Activated CD4-positive, alpha-beta T cell treated with anti-CD3 and anti-CD28 coated beads for 36 hours (primary cell): ENCODE measurements around the gene KDM5A. TPM values are rescaled to one million over a fixed set of nuclear protein-coding genes. Genes with fewer than 3 reads are reported as not detected.
"Not testable (repeated sequence)": the region's sequence is repeated elsewhere in the genome, so short reads cannot be mapped to it uniquely, and the experiment has no call there.

Experiments
- ATAC-seq: fragments of 200-7000 bp; cut with Tn5 transposase; one replicate; pipeline ENCODE4 v1.10.0; 2021; ENCODE audit warnings: mild to moderate bottlenecking, moderate library complexity
- CTCF ChIA-PET: fragments of 350-600 bp; sonication (Branson Sonifier 250); formaldehyde crosslinking; loops from one replicate; lab custom pipeline; 2021; ENCODE audit warnings: antibody characterized with exemption; lab: Charles Lee
- POLR2A ChIA-PET: fragments of 350-600 bp; sonication (Branson Sonifier 250); formaldehyde crosslinking; loops from one replicate; lab custom pipeline; 2021; ENCODE audit warnings: antibody characterized with exemption, inconsistent platforms; lab: Charles Lee
- DNase-seq: peaks from one replicate; pipeline ENCODE4 v3.0.0-alpha.2; 2020
- H3K27ac Mint-ChIP-seq: one replicate; pipeline ENCODE4 v1.8.0; 2021; ENCODE audit warnings: mixed read lengths
- H3K27me3 Mint-ChIP-seq: one replicate; pipeline ENCODE4 v1.8.0; 2021; ENCODE audit warnings: mixed read lengths
- H3K36me3 Mint-ChIP-seq: one replicate; pipeline ENCODE4 v1.8.0; 2021; ENCODE audit warnings: low read depth, mixed read lengths
- H3K4me1 Mint-ChIP-seq: one replicate; pipeline ENCODE4 v1.8.0; 2021; ENCODE audit warnings: mixed read lengths
- H3K4me3 Mint-ChIP-seq: one replicate; pipeline ENCODE4 v1.8.0; 2021; ENCODE audit warnings: mild to moderate bottlenecking, moderate library complexity, mixed read lengths
- H3K9me3 Mint-ChIP-seq: one replicate; pipeline ENCODE4 v1.8.0; 2021; ENCODE audit warnings: low read depth, mixed read lengths
- intact Hi-C, 2 experiments: fragments of 100-400 bp; cut with DNase I in 1 of 2; cut with micrococcal nuclease in 1 of 2; formaldehyde crosslinking; loops; one replicate each; pipeline versions ENCODE4 v1.14.2 to v1.15.1; 2022 to 2024; cut with DNase I, micrococcal nuclease
- total RNA-seq, 2 experiments: library from RNA; stranded (reverse); gene quantifications; one replicate each; pipeline ENCODE4 v1.2.3, GENCODE V29; 2021

KDM5A gene
- total RNA-seq, result 10 to 100 TPM; 40.3 to 58.7 TPM

DNA sequence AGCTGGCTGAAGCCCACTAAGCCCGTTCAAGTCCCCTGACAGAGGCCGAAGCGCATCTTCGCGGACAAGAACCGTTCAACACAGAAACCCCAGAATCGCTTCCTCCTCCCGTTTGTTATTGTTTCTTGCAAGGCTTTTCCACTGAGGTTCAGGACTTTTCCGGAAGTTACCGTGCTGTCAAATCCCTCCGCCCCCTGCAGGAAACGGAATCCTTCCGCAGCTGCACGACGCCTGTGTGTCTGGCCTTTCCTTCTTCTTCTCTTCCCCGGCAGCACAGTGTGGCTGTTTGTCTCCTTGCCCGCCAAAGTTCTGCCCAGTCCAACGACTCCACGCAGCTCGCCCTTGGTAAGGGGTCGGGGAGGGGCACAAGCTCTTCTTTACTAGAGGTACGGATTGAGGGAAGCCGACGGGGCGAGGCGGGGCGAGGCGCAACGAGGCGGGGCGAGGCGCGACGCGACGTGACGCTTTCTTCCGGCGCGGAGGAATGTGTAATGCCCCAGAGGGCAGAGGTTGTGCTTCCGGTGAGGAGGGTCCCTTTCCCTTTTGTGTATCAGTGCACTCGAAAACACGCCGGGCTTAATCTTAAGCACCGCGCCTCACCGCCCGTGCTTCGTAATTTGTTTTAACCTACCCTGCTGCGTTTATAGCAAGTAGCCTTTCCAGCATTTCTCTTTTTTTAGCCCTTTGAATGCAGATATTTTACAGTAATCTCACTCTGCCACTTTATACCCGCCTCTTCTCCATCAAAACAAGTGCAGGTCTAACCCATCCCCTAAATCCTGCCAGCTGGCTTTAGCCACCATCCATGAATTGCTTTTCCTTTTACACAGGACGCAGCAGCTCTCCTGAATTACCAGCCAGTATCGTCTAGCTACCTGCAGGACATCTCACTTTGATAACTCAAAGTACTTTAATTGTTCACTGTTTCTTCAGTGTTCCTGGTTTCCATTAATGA is at the start of gene KDM5A:
Gene KDM5A (minus strand): TSS at position 179 of the 955 bp plus-strand sequence. CDS start 229 bp downstream, outside the sequence.
- H3K27me3 Mint-ChIP-seq, result no peaks in the 10 kb centered on the region
- H3K4me3 Mint-ChIP-seq, result peak within 1 kb of the TSS; percentile 89
- peaks cover 23% of the 10 kb centered on the region for H3K36me3 Mint-ChIP-seq
- H3K27ac Mint-ChIP-seq, result peak within 1 kb of the TSS; percentile 96
- POLR2A ChIA-PET, result interaction anchor here (0.7 to 3.5 kb wide), 2 partner anchors 11 to 73 kb away, joined by 3 to 23 read pairs; partner anchors contain the start of gene CCDC77
- intact Hi-C loops, result loop anchor here (1.0 to 5.0 kb wide), 7 partner anchors 12 to 1205 kb away; partner anchors contain the start of genes CCDC77 (in 2 of the 2), FBXL14 (in 2 of the 2), ERC1 (in 1 of the 2) and RAD52 (in 1 of the 2)
- CTCF ChIA-PET, result interaction anchor here (0.7 to 3.3 kb wide), 5 partner anchors 12 to 1398 kb away, joined by 3 to 28 read pairs (median 3); partner anchors contain the start of gene CCDC77
- ATAC-seq, result peak; percentile 94
- no peaks in the 10 kb centered on the region for H3K9me3 Mint-ChIP-seq
- DNase-seq, result peak; percentile 94
- H3K4me1 Mint-ChIP-seq, result peaks cover 26% of the 10 kb centered on the region

DNA sequence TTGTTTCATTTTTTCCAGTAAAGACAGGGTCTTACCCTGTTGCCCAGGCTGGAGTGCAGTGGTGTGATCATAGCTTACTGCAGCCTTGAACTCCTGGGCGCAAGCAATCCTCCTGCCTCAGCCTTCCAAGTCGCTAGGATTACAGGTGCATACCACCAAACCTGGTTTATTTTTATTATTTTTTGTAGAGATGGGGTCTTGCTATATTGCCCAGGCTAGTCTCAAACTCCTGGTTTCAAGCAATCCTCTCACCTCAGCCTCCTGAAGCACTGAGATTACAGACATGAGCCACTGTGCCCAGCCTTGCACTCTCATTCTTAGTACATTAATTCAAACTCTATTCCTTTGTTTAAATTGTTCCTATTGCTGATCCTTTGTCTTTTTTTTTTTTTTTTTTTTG is 46.6 kb upstream of the KDM5A start:
- H3K27me3 Mint-ChIP-seq, intact Hi-C loops, H3K27ac Mint-ChIP-seq, DNase-seq, H3K9me3 Mint-ChIP-seq, ATAC-seq, POLR2A ChIA-PET, H3K4me1 Mint-ChIP-seq, H3K4me3 Mint-ChIP-seq, CTCF ChIA-PET: not testable (repeated sequence)
- peaks cover 42% of the 10 kb centered on the region for H3K36me3 Mint-ChIP-seq

DNA sequence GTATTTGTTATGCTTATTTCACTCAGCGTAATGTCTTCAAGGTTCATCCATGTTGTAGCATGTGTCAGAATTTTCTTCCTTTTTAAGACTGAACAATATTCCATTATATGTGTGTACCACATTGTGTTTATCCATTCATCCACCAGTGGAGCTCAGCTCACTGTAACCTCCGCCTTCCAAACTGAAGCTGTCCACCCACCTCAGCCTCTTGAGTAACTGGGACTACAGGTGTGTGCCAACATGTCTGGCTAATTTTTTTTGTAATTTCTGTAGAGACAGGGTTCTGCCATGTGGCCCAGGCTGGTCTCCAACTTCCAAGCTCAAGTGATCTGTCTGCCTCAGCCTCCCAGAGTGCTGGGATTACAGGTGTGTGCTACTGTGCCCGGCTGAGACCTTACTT is 33.4 kb upstream of the KDM5A start:
- H3K4me3 Mint-ChIP-seq, result no peak overlapping the region
- DNase-seq, result no peak
- ChIA-PET CTCF (no interaction called here), POLR2A (no interaction called here)
- H3K36me3 Mint-ChIP-seq, result peaks cover 26% of the 10 kb centered on the region
- intact Hi-C loops, result no loop called here
- no peak overlapping the region for H3K27ac Mint-ChIP-seq
- no peaks in the 10 kb centered on the region for H3K27me3 Mint-ChIP-seq
- no peaks in the 10 kb centered on the region for H3K9me3 Mint-ChIP-seq
- H3K4me1 Mint-ChIP-seq, result no peaks in the 10 kb centered on the region
- no peak for ATAC-seq

GRCh38 chr12:418432-418831 is 29.3 kb upstream of the KDM5A start:
- ChIA-PET CTCF (interaction anchor here (1.2 kb wide), 1 partner anchor 17 kb away, joined by 4 read pairs; the partner anchor contains the start of gene CCDC77), POLR2A (no interaction called here)
- Mint-ChIP-seq H3K27ac (no peak overlapping the region), H3K36me3 (peaks cover 38% of the 10 kb centered on the region), H3K4me3 (no peak overlapping the region), H3K4me1 (no peaks in the 10 kb centered on the region), H3K27me3 (no peaks in the 10 kb centered on the region), H3K9me3 (no peaks in the 10 kb centered on the region)
- ATAC-seq (no peak), DNase-seq (no peak)
- intact Hi-C loops, result no loop called here

- Mint-ChIP-seq H3K9me3 (no peaks in the 10 kb centered on the region), H3K4me3 (no peak overlapping the region), H3K27me3 (no peaks in the 10 kb centered on the region), H3K36me3 (peaks cover 50% of the 10 kb centered on the region), H3K4me1 (no peaks in the 10 kb centered on the region), H3K27ac (no peak overlapping the region)
- CTCF ChIA-PET, result interaction anchor here (1.8 kb wide), 1 partner anchor 14 kb away, joined by 5 read pairs; the partner anchor contains the start of gene CCDC77
- POLR2A ChIA-PET, result no interaction called here
- intact Hi-C loops, result no loop called here
- DNase-seq (no peak), ATAC-seq (no peak)
Measured at GRCh38 chr12:414859-415258, 25.7 kb upstream of the KDM5A start.

GRCh38 chr12:402029-402389 is 12.9 kb upstream of the KDM5A start:
- no peak for ATAC-seq
- POLR2A ChIA-PET, result interaction anchor here (3.5 kb wide), 1 partner anchor 12 kb away, joined by 23 read pairs; the partner anchor contains the start of gene KDM5A
- Mint-ChIP-seq H3K27me3 (no peaks in the 10 kb centered on the region), H3K36me3 (peaks cover 8% of the 10 kb centered on the region), H3K4me3 (no peak overlapping the region), H3K4me1 (peaks cover 5% of the 10 kb centered on the region), H3K9me3 (no peaks in the 10 kb centered on the region), H3K27ac (no peak overlapping the region)
- CTCF ChIA-PET, result interaction anchor here (0.5 to 4.1 kb wide), 8 partner anchors 10 to 50 kb away, joined by 3 to 28 read pairs (median 4); partner anchors contain the start of gene KDM5A
- peak; percentile 41 for DNase-seq
- intact Hi-C loops, result no loop called here

- Mint-ChIP-seq H3K27me3 (no peaks in the 10 kb centered on the region), H3K4me1 (peaks cover 5% of the 10 kb centered on the region), H3K27ac (no peak within 1 kb of the TSS), H3K4me3 (no peak within 1 kb of the TSS), H3K36me3 (peaks cover 8% of the 10 kb centered on the region), H3K9me3 (no peaks in the 10 kb centered on the region)
- peak; percentile 96 for DNase-seq
- ChIA-PET POLR2A (interaction anchor here (0.6 to 3.5 kb wide), 3 partner anchors 12 to 171 kb away, joined by 3 to 23 read pairs (median 5); partner anchors contain the start of gene KDM5A), CTCF (interaction anchor here (0.5 to 4.1 kb wide), 13 partner anchors 10 to 51 kb away, joined by 3 to 28 read pairs (median 4); partner anchors contain the start of gene KDM5A)
- intact Hi-C loops, result loop anchor here (1.0 to 2.0 kb wide), 5 partner anchors 12 to 589 kb away; partner anchors contain the start of genes KDM5A (in 2 of the 2), RAD52 (in 2 of the 2), ERC1 (in 1 of the 2) and WNK1 (in 1 of the 2)
- peak; percentile 100 for ATAC-seq
Measured at GRCh38 chr12:401235-402028, 12.3 kb upstream of the KDM5A start, which contains the start of gene CCDC77. CCDC77 (plus strand) TSS chr12:401644; CDS start chr12:409384, 7,740 bp downstream.

GRCh38 chr12:400828-401227 is 11.7 kb upstream of the KDM5A start:
- Mint-ChIP-seq H3K36me3 (peaks cover 3% of the 10 kb centered on the region), H3K4me1 (peaks cover 5% of the 10 kb centered on the region), H3K9me3 (no peaks in the 10 kb centered on the region), H3K27me3 (no peaks in the 10 kb centered on the region), H3K27ac (no peak overlapping the region), H3K4me3 (no peak overlapping the region)
- ChIA-PET POLR2A (interaction anchor here (0.6 to 3.5 kb wide), 3 partner anchors 11 to 171 kb away, joined by 3 to 23 read pairs (median 5); partner anchors contain the start of gene KDM5A), CTCF (interaction anchor here (0.6 to 4.1 kb wide), 9 partner anchors 11 to 51 kb away, joined by 3 to 28 read pairs (median 4); partner anchors contain the start of gene KDM5A)
- ATAC-seq, result no peak
- intact Hi-C loops, result loop anchor here (1.0 to 2.0 kb wide), 5 partner anchors 12 to 590 kb away; partner anchors contain the start of genes KDM5A (in 2 of the 2), RAD52 (in 2 of the 2), ERC1 (in 1 of the 2) and WNK1 (in 1 of the 2)
- DNase-seq, result no peak

DNA sequence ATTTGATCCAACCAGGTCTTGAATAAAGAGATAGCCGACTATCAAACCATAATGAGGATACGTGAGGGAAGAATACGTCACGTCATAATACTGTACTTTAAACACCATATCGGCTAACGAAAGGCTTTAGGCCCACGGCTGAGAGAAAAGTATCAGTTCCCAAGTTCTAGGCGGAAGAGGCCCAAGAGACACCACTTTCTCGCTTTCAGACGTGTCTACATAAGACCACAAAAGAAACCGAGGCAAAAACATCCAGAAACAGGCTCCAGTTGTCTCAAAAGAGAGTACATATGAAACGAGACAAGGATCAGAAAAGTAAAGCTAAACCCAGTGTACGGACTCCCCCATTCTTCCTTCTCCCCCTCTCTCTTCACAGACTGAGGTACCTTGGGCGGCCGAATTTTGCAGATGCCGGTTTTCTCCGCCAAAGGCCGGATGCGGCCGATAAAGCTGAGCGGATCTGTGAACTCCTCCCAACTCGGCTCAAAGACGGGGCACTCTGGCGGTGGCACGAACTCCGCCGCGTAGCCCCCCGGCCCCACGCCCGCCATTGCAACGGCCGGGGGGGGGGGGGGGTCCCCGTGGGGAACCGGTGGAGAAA is 479 bp downstream of the KDM5A start:
- H3K9me3 Mint-ChIP-seq, result no peaks in the 10 kb centered on the region
- ChIA-PET CTCF (interaction anchor here (1.5 to 3.3 kb wide), 2 partner anchors 13 to 65 kb away, joined by 3 to 28 read pairs; partner anchors contain the start of gene CCDC77), POLR2A (interaction anchor here (0.5 to 3.5 kb wide), 3 partner anchors 12 to 1084 kb away, joined by 3 to 23 read pairs (median 3); partner anchors contain the start of gene CCDC77)
- peak; percentile 31 for ATAC-seq
- peaks cover 30% of the 10 kb centered on the region for H3K4me1 Mint-ChIP-seq
- peak overlapping the region; percentile 89 for H3K4me3 Mint-ChIP-seq
- no peaks in the 10 kb centered on the region for H3K27me3 Mint-ChIP-seq
- peak overlapping the region; percentile 96 for H3K27ac Mint-ChIP-seq
- peak; percentile 70 for DNase-seq
- intact Hi-C loops, result loop anchor here (1.0 to 5.0 kb wide), 7 partner anchors 13 to 1206 kb away; partner anchors contain the start of genes CCDC77 (in 2 of the 2), FBXL14 (in 2 of the 2), ERC1 (in 1 of the 2) and RAD52 (in 1 of the 2)
- H3K36me3 Mint-ChIP-seq, result peaks cover 30% of the 10 kb centered on the region

GRCh38 chr12:388012-388411 is 1.1 kb downstream of the KDM5A start:
- intact Hi-C loops, result loop anchor here (2.0 to 5.0 kb wide), 3 partner anchors 101 to 1207 kb away; partner anchors contain the start of gene FBXL14 (in 2 of the 2)
- H3K36me3 Mint-ChIP-seq, result peaks cover 34% of the 10 kb centered on the region
- CTCF ChIA-PET, result no interaction called here

More at GRCh38 chr12:388012-388411, 1.1 kb downstream of the KDM5A start:
- Mint-ChIP-seq H3K27me3 (no peaks in the 10 kb centered on the region), H3K27ac (peak overlapping the region; percentile 96), H3K4me3 (peak overlapping the region; percentile 89), H3K9me3 (no peaks in the 10 kb centered on the region), H3K4me1 (peaks cover 30% of the 10 kb centered on the region)
- POLR2A ChIA-PET, result interaction anchor here (3.5 kb wide), 1 partner anchor 12 kb away, joined by 23 read pairs; the partner anchor contains the start of gene CCDC77
- ATAC-seq (no peak), DNase-seq (no peak)
